H9 (cell line): ENCODE results near the gene COMMD1. TPM values are rescaled to one million over a fixed set of nuclear protein-coding genes. Genes with fewer than 3 reads are reported as not detected.

Source experiments
- DNase-seq: peaks from one replicate; pipeline ENCODE4 v3.0.0-alpha.2; 2017
- H2AFZ ChIP-seq: one replicate; pipeline ENCODE4 v1.6.1; 2013; ENCODE audit warnings: mild to moderate bottlenecking, low read length, control low read depth, moderate library complexity
- H2AK5ac ChIP-seq: 2 replicates; pipeline ENCODE4 v1.6.1; 2013; ENCODE audit warnings: low read length, control low read depth, mixed read lengths; ENCODE audit not compliant: insufficient read length
- H2BK120ac ChIP-seq: one replicate; pipeline ENCODE4 v1.6.1; 2013; ENCODE audit warnings: low read depth, mild to moderate bottlenecking, low read length, control low read depth, inconsistent platforms; ENCODE audit not compliant: poor library complexity, severe bottlenecking
- H2BK12ac ChIP-seq: 2 replicates; pipeline ENCODE4 v1.6.1; 2013; ENCODE audit warnings: low read length, control low read depth, mixed read lengths, low read depth; ENCODE audit not compliant: insufficient read length
- H2BK15ac ChIP-seq: 2 replicates; pipeline ENCODE4 v1.6.1; 2013; ENCODE audit warnings: low read depth, low read length, control low read depth
- H2BK20ac ChIP-seq: one replicate; pipeline ENCODE4 v1.6.1; 2013; ENCODE audit warnings: low read depth, mild to moderate bottlenecking, low read length, control low read depth, inconsistent platforms; ENCODE audit not compliant: poor library complexity, severe bottlenecking
- H2BK5ac ChIP-seq: 2 replicates; pipeline ENCODE4 v1.6.1; 2013; ENCODE audit warnings: low read length, control low read depth, mixed read lengths; ENCODE audit not compliant: insufficient read length
- H3K14ac ChIP-seq: 2 replicates; pipeline ENCODE4 v1.6.1; 2013; ENCODE audit warnings: low read length, control low read depth; ENCODE audit not compliant: insufficient read depth
- H3K18ac ChIP-seq: 2 replicates; pipeline ENCODE4 v1.6.1; 2013; ENCODE audit warnings: low read depth, mild to moderate bottlenecking, mixed read lengths, low read length, control low read depth; ENCODE audit not compliant: insufficient read length
- H3K23ac ChIP-seq: 2 replicates; pipeline ENCODE4 v1.6.1; 2013; ENCODE audit warnings: low read length, control low read depth, mixed read lengths, low read depth; ENCODE audit not compliant: insufficient read length
- H3K23me2 ChIP-seq: 2 replicates; pipeline ENCODE4 v1.6.1; 2013; ENCODE audit warnings: low read depth, mild to moderate bottlenecking, mixed read lengths, low read length, control low read depth; ENCODE audit not compliant: insufficient read length, poor library complexity, severe bottlenecking
- H3K27ac ChIP-seq: 2 replicates; pipeline ENCODE4 v1.5.1; 2013; ENCODE audit warnings: low read length, control low read depth, mixed read lengths, low read depth; ENCODE audit not compliant: insufficient read length
- H3K27me3 ChIP-seq: 2 replicates; pipeline ENCODE4 v1.6.1; 2013; ENCODE audit warnings: low read length, control low read depth, inconsistent platforms; ENCODE audit not compliant: insufficient read depth
- H3K4ac ChIP-seq: 2 replicates; pipeline ENCODE4 v1.6.1; 2013; ENCODE audit warnings: low read depth, mild to moderate bottlenecking, control low read depth, inconsistent platforms, low read length, moderate library complexity
- H3K4me1 ChIP-seq: 2 replicates; pipeline ENCODE4 v1.6.1; 2013; ENCODE audit warnings: low read length, control low read depth, inconsistent platforms; ENCODE audit not compliant: insufficient read depth
- H3K4me2 ChIP-seq: 2 replicates; pipeline ENCODE4 v1.6.1; 2013; ENCODE audit warnings: low read length, control low read depth, mixed read lengths; ENCODE audit not compliant: insufficient read length, insufficient read depth
- H3K56ac ChIP-seq: 2 replicates; pipeline ENCODE4 v1.6.1; 2013; ENCODE audit warnings: low read depth, mild to moderate bottlenecking, mixed read lengths, low read length, control low read depth; ENCODE audit not compliant: insufficient read length
- H3K79me1 ChIP-seq: 2 replicates; pipeline ENCODE4 v1.6.1; 2013; ENCODE audit warnings: low read depth, mild to moderate bottlenecking, moderate library complexity, low read length, control low read depth, inconsistent platforms; ENCODE audit not compliant: insufficient read depth, poor library complexity, severe bottlenecking
- H3K79me2 ChIP-seq: 2 replicates; pipeline ENCODE4 v1.6.1; 2013; ENCODE audit warnings: low read length, control low read depth, inconsistent platforms; ENCODE audit not compliant: insufficient read depth
- H3K9ac ChIP-seq: 2 replicates; pipeline ENCODE4 v1.6.1; 2013; ENCODE audit warnings: low read length, control low read depth, mixed read lengths; ENCODE audit not compliant: insufficient read length; ENCODE audit errors: extremely low read depth
- H3K9me3 ChIP-seq: one replicate; pipeline ENCODE4 v1.6.1; 2013; ENCODE audit warnings: low read depth, low read length, inconsistent platforms; ENCODE audit not compliant: control insufficient read depth
- H3T11ph ChIP-seq: one replicate; pipeline ENCODE4 v1.6.1; 2013; ENCODE audit warnings: mild to moderate bottlenecking, low read length, control low read depth, inconsistent platforms
- H4K20me1 ChIP-seq: one replicate; pipeline ENCODE4 v1.6.1; 2013; ENCODE audit not compliant: control insufficient read depth, insufficient read length, insufficient read depth
- H4K5ac ChIP-seq: 2 replicates; pipeline ENCODE4 v1.6.1; 2013; ENCODE audit warnings: low read depth, mild to moderate bottlenecking, mixed read lengths, low read length, control low read depth; ENCODE audit not compliant: insufficient read length
- H4K8ac ChIP-seq: replicated peaks from 2 replicates; pipeline ENCODE4 v1.6.1; 2013; ENCODE audit warnings: low read length, control low read depth, mixed read lengths, low read depth; ENCODE audit not compliant: insufficient read length
- H4K91ac ChIP-seq: 2 replicates; pipeline ENCODE4 v1.6.1; 2013; ENCODE audit warnings: low read depth, mild to moderate bottlenecking, moderate library complexity, mixed read lengths, low read length, control low read depth; ENCODE audit not compliant: insufficient read length
- H3K27ac Mint-ChIP-seq, 3 experiments: 2 replicates in 2 of 3; 3 replicates in 1 of 3; pipeline ENCODE4 v1.8.0; 2020 to 2021; ENCODE audit warnings: mixed read lengths in 3 of 3, mild to moderate bottlenecking in 1 of 3, moderate library complexity in 1 of 3
- H3K27me3 Mint-ChIP-seq: 2 replicates; pipeline ENCODE4 v1.8.0; 2021; ENCODE audit warnings: low read depth, mild to moderate bottlenecking, moderate library complexity, mixed read lengths
- H3K36me3 Mint-ChIP-seq, 3 experiments: 2 replicates in 2 of 3; 3 replicates in 1 of 3; pipeline ENCODE4 v1.8.0; 2020 to 2021; ENCODE audit warnings: low read depth in 3 of 3, mixed read lengths in 3 of 3; ENCODE audit not compliant: insufficient read depth in 1 of 3
- H3K4me1 Mint-ChIP-seq, 2 experiments: 2 replicates each; pipeline ENCODE4 v1.8.0; 2020; ENCODE audit warnings: mixed read lengths in 2 of 2
- H3K4me3 Mint-ChIP-seq, 2 experiments: 2 replicates in 1 of 2; 3 replicates in 1 of 2; pipeline ENCODE4 v1.8.0; 2020 to 2021; ENCODE audit warnings: mild to moderate bottlenecking in 2 of 2, mixed read lengths in 2 of 2, moderate library complexity in 1 of 2
- H3K9me3 Mint-ChIP-seq, 2 experiments: 2 replicates in 1 of 2; 3 replicates in 1 of 2; pipeline ENCODE4 v1.8.0; 2020; ENCODE audit warnings: mild to moderate bottlenecking in 2 of 2, mixed read lengths in 2 of 2, moderate library complexity in 1 of 2
- WGBS: extraction: QIAGEN DNeasy Blood & Tissue Kit; methylation state at CpG from one replicate; pipeline ENCODE4 v1.1.7; 2013; ENCODE audit warnings: missing lambda C conversion rate, low lambda C conversion rate, mixed read lengths; ENCODE audit not compliant: insufficient read length; ENCODE audit errors: extremely low coverage; 5-methylcytosine and 5-hydroxymethylcytosine counted together
- total RNA-seq: library from RNA; stranded (reverse); gene quantifications from 2 replicates; pipeline ENCODE4 v1.2.1, GENCODE V29; 2021
- TF ChIP-seq, protein P1 (sequence below): fragments of 200-600 bp; sonication (generic); conservative IDR thresholded peaks from 3 replicates; pipeline ENCODE4 v1.8.0; 2021; ENCODE audit warnings: antibody characterized with exemption, mild to moderate bottlenecking

COMMD1 gene
- total RNA-seq, 1 experiment from 2014 or later: 31.5 TPM

DNA sequence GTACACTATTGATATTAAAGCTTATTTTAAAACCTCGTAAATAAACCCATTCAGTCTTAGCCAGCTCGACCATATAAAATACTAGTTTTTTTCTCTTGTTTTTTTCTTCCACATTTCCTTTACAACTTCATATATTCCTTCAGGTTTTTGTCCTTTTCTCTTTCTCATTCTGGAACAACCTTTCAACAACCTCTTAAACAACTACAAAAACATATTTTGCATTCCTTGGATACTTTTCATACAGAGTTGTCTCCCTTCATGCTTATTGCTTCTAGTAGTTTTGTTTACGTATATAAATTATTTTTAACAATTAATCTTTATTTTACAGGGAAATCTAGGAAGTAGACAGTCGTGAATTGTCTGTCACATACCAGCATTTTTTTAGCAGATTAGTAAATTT lies 41.2 kb downstream of the COMMD1 start:
- Histone ChIP-seq H3K27me3 (no peaks in the 10 kb centered on the region), H2BK20ac (no peak overlapping the region), H3T11ph (no peak overlapping the region), H3K23me2 (no peaks in the 10 kb centered on the region), H3K79me2 (no peaks in the 10 kb centered on the region), H3K4me2 (no peak overlapping the region), H4K8ac (no peak overlapping the region), H3K14ac (no peak overlapping the region), H2AK5ac (no peak overlapping the region), H3K18ac (no peak overlapping the region), H2BK15ac (no peak overlapping the region), H4K5ac (no peak overlapping the region), H4K91ac (no peak overlapping the region), H4K20me1 (no peaks in the 10 kb centered on the region), H3K79me1 (no peaks in the 10 kb centered on the region), H2BK5ac (no peak overlapping the region), H3K23ac (no peak overlapping the region), H3K27ac (no peak overlapping the region), H2BK120ac (no peak overlapping the region), H3K4me1 (no peaks in the 10 kb centered on the region; the same call in 1 of the 2 replicates), H3K9ac (no peak overlapping the region), H3K4ac (no peak overlapping the region), H3K56ac (no peak overlapping the region), H3K9me3 (no peaks in the 10 kb centered on the region), H2BK12ac (no peak overlapping the region), H2AFZ (no peak overlapping the region)
- peaks cover 24 to 37% of the 10 kb centered on the region in 2 experiments for H3K4me1 Mint-ChIP-seq
- no peaks in the 10 kb centered on the region for H3K27me3 Mint-ChIP-seq
- TF ChIP-seq, protein P1, sequence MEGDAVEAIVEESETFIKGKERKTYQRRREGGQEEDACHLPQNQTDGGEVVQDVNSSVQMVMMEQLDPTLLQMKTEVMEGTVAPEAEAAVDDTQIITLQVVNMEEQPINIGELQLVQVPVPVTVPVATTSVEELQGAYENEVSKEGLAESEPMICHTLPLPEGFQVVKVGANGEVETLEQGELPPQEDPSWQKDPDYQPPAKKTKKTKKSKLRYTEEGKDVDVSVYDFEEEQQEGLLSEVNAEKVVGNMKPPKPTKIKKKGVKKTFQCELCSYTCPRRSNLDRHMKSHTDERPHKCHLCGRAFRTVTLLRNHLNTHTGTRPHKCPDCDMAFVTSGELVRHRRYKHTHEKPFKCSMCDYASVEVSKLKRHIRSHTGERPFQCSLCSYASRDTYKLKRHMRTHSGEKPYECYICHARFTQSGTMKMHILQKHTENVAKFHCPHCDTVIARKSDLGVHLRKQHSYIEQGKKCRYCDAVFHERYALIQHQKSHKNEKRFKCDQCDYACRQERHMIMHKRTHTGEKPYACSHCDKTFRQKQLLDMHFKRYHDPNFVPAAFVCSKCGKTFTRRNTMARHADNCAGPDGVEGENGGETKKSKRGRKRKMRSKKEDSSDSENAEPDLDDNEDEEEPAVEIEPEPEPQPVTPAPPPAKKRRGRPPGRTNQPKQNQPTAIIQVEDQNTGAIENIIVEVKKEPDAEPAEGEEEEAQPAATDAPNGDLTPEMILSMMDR: no peak
- WGBS: 100% methylated on average over 2 of the region's 4 CpGs
- H3K27ac Mint-ChIP-seq: peak overlapping the region in 1 of 3 experiments; percentile 26; a peak in 1 of 7 replicates
- no peak for DNase-seq
- peaks cover 0 to 4% of the 10 kb centered on the region in 2 experiments; a peak in 2 of 5 replicates for H3K9me3 Mint-ChIP-seq
- no peak overlapping the region for H3K4me3 Mint-ChIP-seq
- H3K36me3 Mint-ChIP-seq: peaks cover under 1 to 12% (median 8%) of the 10 kb centered on the region in 3 experiments; a peak in 6 of 7 replicates
